ENCODE results near the gene MDK.

DNA sequence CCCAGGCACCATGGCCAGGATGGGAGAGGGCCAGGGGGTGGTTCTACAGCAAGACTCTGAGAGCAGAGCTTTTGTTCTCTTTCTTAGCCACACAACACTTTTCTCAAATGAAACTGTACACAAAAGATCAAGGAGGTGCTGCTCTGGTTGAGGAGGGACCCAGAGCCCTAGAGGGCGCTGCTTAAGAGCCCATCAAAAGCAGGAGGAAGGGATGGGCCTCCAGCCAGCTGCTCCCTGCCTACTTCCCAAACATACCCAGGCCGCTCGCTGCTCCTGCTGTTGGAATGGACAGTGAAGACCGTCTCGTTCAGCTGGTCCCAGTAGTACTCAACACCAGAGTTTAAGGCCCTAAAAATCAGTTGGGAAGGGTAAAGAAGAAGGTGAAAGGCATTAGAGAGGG lies 28.6 kb downstream of the MDK start:
- TF ChIP-seq, protein P1, sequence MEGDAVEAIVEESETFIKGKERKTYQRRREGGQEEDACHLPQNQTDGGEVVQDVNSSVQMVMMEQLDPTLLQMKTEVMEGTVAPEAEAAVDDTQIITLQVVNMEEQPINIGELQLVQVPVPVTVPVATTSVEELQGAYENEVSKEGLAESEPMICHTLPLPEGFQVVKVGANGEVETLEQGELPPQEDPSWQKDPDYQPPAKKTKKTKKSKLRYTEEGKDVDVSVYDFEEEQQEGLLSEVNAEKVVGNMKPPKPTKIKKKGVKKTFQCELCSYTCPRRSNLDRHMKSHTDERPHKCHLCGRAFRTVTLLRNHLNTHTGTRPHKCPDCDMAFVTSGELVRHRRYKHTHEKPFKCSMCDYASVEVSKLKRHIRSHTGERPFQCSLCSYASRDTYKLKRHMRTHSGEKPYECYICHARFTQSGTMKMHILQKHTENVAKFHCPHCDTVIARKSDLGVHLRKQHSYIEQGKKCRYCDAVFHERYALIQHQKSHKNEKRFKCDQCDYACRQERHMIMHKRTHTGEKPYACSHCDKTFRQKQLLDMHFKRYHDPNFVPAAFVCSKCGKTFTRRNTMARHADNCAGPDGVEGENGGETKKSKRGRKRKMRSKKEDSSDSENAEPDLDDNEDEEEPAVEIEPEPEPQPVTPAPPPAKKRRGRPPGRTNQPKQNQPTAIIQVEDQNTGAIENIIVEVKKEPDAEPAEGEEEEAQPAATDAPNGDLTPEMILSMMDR (IDR thresholded peaks at IDR 0.05; ENCODE audit: low read length) = peak; percentile 35; the same call in 1 of the 2 replicates
- no peak for TF ChIP-seq EZH2 (IDR thresholded peaks at IDR 0.05; ENCODE audit: borderline replicate concordance, low read length)
